ENCODE data around the gene OR10G6. TPM values are rescaled to one million over a fixed set of nuclear protein-coding genes. Genes with fewer than 3 reads are reported as not detected.
"Not testable (repeated sequence)": the region's sequence is repeated elsewhere in the genome, so short reads cannot be mapped to it uniquely, and the experiment has no call there.

The OR10G6 gene, protein sequence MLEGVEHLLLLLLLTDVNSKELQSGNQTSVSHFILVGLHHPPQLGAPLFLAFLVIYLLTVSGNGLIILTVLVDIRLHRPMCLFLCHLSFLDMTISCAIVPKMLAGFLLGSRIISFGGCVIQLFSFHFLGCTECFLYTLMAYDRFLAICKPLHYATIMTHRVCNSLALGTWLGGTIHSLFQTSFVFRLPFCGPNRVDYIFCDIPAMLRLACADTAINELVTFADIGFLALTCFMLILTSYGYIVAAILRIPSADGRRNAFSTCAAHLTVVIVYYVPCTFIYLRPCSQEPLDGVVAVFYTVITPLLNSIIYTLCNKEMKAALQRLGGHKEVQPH
- total RNA-seq (2014; rRNA removed) = not detected in 2 replicates
- not detected for polyA plus RNA-seq (2012)

DNA sequence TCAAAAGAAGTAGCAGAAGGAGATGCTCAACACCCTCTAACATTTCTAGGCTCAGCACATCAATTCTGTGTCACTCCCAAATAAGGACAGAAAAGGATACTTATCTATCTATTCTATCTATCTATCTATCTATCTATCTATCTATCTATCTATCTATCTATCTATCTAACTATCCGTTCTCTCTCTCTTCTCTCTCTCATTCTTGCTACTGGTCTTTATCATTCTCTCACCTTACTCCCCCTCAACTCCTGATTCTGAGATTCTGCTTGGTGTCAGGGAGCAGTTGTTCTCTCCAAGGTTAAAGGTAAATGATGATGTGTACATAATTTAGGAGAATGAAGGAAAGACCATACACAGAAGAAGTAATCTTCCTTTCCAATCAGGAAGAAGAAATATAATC lies at the start of gene OR10G6:
Gene OR10G6, minus strand, starts transcription at position 43 of the 400 bp plus-strand sequence. Its CDS starts 0 bp downstream, at position 43.
- DNase-seq (ENCODE audit: low read depth) = no peak

DNA sequence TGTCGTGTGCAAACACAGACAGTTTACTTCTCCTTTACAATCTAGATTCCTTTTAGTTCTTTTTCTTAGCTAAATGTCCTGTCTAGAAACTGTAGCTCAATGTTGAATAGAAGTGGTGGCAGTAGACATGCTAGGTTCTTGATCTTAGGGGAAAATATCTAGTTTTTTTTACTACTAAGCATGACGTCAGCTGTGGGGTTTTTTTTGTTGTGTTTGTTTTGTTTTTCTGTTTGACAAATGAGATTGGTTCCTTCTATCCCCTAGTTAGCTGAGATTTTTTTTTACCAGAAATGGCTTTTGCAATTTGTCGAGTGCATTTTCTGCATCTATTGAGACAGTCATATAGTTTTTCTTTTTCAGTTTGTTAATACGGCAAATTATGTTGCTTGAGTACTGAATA lies 48.5 kb upstream of the OR10G6 start:
- DNase-seq (ENCODE audit: low read depth) = no peak

DNA sequence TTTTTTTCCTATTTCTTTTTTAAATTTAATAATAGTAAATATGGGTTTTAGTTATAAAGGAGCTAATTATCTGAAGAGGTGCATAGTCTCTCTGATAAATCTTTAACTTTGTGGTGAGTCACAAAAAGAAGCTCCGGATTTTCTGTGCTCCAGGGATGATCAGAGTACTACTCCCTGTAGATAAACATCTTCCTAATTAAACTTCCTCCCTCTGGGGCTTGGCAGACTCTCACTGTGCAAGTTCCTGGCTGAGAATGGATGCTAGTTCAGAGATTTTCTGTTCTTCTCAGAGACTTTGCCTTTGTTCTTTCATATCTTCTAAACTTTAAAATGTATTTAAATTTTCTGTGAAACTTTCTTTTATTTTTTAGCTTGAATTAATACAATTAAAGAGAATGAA lies 46.3 kb upstream of the OR10G6 start, which contains the start of gene OR10G7:
Gene OR10G7, minus strand, starts transcription at position 72 of the 400 bp plus-strand sequence. CDS start 2,324 bp downstream, outside the sequence.
- DNase-seq (ENCODE audit: low read depth) = no peak

DNA sequence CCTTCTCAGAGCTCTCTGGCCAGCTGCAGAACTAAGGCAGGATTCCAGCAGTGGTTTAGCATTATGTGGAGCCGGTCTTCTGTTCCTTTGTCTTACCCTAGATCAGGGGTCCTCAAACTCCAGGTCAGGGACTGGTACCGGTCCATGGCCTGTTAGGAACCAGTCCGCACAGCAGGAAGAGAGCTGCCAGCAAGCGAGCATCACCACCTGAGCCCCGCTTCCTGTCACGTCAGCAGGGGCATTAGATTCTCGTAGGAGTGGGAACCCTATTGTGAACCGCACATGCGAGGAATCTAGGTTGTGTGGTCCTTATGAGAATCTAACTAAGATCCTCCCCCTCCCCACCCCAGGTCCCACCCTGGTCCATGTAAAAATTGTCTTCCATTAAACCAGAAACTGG lies 44.6 kb upstream of the OR10G6 start:
- DNase-seq (ENCODE audit: low read depth) = no peak

DNA sequence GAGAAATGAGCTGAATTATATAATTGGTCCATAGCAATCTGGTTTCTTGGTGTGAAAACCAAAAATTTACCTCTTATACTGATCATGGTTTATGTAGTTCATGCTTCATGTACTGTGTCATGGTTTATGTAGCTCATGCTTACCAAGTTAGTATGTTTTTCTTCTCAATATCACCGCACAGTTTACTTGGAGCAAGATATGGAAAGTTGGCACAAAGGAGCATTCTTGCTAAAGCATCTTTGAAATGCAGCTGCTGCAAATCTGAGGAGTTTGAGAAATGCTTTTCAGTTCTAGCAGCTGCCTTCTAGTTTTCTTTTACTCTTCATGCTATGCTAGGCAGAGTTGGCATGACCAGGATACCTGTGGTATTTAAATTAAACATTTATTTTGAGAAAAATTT lies 41.7 kb upstream of the OR10G6 start:
- no peak for DNase-seq (ENCODE audit: low read depth)

DNA sequence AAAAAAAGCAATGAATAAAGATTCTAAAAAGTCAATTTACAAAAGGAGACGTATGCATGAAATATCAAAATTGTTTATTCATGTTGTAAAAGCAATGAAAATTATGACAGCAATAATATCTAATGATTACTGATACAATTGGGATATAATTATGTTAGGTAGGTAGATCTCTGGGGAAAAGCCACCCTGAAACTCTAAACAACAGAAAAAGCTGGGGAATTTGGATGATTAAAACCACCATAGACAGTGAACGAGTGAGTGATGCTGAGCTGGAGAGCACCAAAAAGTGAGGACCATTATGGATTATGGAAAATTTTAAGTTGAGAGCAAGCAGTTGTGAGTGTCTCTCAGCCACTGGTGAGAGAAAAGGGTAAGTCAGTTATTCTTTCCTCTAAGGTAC lies 31.5 kb upstream of the OR10G6 start, which contains the start of gene OR10G8:
Gene OR10G8, plus strand, starts transcription at position 301 of the 400 bp plus-strand sequence. CDS start 2,825 bp downstream, outside the sequence.
- no peak for DNase-seq (ENCODE audit: low read depth)

DNA sequence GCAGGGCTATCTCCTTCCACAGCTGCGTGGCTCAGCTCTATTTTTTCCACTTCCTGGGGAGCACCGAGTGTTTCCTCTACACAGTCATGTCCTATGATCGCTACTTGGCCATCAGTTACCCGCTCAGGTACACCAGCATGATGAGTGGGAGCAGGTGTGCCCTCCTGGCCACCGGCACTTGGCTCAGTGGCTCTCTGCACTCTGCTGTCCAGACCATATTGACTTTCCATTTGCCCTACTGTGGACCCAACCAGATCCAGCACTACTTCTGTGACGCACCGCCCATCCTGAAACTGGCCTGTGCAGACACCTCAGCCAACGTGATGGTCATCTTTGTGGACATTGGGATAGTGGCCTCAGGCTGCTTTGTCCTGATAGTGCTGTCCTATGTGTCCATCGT lies 20.9 kb upstream of the OR10G6 start:
- not testable (repeated sequence) for DNase-seq (ENCODE audit: low read depth)

DNA sequence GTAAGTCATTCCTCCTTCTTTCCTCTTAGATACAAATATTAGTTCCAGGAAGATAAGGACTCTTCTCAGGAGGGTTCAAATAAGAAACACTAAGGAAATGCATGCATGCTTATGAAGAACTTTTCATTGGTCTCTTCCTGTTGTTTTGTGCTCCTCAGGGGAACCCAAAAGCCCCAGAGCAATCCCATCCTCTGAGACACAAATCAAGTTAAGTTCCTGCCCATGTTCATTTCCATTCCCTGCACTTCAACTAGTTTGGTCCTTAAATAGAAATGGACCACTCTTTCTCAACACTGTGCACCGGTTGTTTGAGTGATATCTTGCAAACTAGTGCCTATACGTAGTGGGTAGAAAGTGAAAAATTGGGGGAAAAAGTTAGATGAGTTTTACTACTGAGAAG lies 17.7 kb upstream of the OR10G6 start, which contains the start of gene OR10G4:
Gene OR10G4, plus strand, starts transcription at position 301 of the 400 bp plus-strand sequence. CDS start 2,578 bp downstream, outside the sequence.
- no peak for DNase-seq (ENCODE audit: low read depth)

DNA sequence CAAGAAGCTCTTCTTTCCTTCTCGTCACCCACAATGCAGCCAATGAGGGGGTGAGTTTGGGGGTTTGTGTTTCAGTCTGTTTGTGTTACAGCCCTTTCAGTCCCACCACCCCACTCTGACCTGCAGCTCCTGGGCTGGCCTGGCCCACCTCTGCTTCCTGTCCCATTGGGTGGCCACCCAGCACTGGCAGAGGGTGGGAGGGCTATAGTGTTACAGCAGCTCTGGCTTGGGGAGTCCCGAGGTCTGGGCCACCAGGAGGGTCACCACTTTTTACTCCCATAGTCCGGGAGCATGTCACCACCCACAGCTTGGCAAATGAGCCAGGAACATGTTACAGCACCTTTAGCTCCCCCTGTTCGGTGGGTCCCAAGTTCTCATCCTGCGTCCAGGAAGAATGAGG lies 15.7 kb downstream of the OR10G6 start:
- DNase-seq (ENCODE audit: low read depth) = no peak

DNA sequence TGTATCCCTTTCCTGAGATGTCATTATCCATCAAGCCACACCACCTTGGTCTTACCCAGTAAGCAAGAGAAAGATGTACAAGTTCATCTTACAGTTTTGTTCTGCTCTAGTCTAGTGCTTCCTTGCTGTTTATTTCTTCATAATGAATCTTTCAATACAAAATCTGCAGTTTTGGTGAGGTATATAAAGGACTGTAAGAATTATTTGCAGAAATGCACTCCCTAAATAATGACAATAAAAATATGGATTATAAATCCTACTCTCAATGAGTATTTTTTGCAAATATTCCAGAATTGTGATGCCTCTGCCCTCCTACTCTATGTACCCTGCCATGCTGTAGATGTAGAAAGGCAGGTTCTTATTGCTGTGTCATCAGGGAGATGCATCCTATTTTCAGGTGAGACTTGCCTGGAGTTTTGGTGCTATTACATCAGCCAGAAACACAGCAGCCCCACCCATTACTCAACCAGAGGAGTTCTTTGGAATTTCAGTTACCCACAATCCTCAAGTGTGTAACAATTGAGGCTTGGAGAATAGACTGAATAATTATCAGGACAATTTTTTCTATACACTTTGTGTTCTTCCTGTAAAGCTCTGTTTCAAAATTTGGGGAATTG lies 17.1 kb downstream of the OR10G6 start, which contains the start of gene OR10S1:
Gene OR10S1, minus strand, starts transcription at position 51 of the 617 bp plus-strand sequence. CDS start 117 bp downstream, outside the sequence.
- DNase-seq (ENCODE audit: low read depth) = no peak

DNA sequence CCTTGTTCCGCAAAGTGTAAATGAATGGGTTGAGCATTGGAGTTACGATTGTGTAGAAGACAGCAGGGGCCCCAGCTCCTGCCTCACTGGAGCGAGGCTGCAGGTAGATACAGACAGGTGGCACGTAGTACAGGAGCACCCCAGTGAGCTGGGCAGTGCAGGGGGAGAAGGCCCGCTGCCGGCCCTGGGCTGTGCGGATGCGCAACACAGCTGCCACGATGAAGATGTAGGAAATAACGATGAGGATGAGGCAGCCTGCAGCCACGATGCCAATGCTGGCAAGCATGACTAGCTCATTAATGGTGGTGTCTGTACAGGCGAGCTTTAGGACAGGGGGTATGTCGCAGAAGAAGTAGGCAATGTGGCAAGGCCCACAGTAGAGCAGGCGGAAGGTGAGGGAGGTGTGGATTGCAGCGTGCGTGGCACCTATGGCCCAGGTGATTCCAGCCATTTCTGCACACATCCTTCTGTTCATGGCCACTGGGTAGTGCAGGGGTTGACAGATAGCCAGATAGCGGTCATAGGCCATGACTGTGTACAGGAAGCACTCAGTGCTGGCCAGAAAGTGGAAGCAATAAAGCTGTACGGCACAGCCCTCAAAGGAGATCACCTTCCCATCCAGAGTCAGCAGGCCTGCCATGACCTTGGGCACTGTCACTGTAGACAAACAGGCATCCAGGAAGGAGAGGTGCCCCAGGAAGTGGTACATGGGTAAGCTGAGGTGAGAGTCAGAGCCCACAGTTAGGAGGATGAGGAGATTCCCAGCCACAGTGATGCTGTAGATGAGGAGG lies 18.0 kb downstream of the OR10G6 start:
- DNase-seq (ENCODE audit: low read depth) = no peak

DNA sequence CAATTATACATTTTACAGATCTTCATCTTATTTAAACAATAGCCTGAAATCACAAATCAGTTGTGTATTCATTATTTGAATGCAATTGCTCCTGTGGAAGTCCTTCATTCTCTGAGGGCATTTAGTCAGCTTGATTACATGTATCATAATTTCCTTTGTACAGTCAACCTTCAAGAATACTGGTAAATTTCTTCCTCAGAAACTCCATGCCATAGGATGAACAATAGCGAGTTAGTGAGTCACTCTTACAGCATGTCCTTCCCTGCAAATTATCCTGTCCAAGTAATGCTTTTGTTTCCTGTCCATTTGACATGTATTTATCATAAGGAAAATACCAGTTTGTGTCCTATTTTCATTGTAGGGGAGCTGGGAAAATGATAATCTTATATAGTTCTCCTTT lies 21.1 kb downstream of the OR10G6 start:
- DNase-seq (ENCODE audit: low read depth) = peak; percentile 87

DNA sequence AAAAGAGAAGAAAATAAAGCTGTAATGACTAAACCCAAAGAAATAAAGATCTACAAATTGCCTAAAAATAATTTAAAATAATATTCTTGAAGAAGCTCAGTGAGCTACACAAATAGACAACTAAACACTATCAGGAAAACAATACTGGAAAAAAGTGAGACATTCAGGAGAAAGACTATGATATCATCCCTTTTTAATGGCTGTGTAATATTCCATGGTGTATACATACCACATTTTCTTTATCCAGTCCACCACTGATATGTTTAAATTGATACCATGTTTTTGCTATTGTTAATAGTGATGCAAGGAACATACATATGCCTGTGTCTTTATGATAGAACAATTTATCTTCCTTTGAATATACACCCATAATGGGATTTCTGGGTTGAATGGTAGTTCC lies 38.2 kb downstream of the OR10G6 start:
- no peak for DNase-seq (ENCODE audit: low read depth)

DNA sequence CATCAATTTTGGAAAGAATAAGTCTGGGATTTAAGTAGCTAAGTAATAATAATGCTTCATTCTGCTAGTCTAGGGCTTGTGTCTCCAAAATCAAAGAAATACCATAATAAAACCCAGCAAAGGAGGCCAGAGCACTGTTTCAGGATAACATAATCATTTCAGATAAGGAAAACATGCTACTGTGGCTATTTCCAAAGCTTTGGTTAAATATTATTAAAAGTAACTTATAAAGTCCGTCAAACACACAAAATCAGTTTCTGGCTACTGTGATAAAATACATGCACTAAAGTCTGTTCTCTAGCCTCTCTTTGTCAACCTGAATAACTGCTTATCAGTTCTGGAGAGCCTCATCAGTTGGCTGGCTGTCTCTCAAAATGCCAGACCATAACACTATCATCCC lies 49.8 kb downstream of the OR10G6 start:
- DNase-seq (ENCODE audit: low read depth) = no peak

Other genes with a start within 250 kb of the OR10G6 start
- not detected in 2 replicates for gene OR6X1, start 240.6 kb downstream of the OR10G6 start, total RNA-seq (2014; rRNA removed)
- not detected in 2 replicates for gene OR6M1, start 188.8 kb downstream of the OR10G6 start, total RNA-seq (2014; rRNA removed)
- gene TMEM225, start 109.5 kb downstream of the OR10G6 start, total RNA-seq (2014; rRNA removed) = not detected in 2 replicates
- gene OR8D4, start 93.0 kb downstream of the OR10G6 start, total RNA-seq (2014; rRNA removed) = not detected in 2 replicates
- not detected in 2 replicates for gene OR4D5, start 55.5 kb downstream of the OR10G6 start, total RNA-seq (2014; rRNA removed)
- gene OR6T1, start 51.3 kb downstream of the OR10G6 start, total RNA-seq (2014; rRNA removed) = not detected in 2 replicates
- not detected in 2 replicates for gene OR10S1, start 17.4 kb downstream of the OR10G6 start, total RNA-seq (2014; rRNA removed)
- gene OR10G4, start 17.8 kb upstream of the OR10G6 start, total RNA-seq (2014; rRNA removed) = not detected in 2 replicates
- not detected in 2 replicates for gene OR10G9, start 27.9 kb upstream of the OR10G6 start, total RNA-seq (2014; rRNA removed)
- gene OR10G8, start 31.6 kb upstream of the OR10G6 start, total RNA-seq (2014; rRNA removed) = not detected in 2 replicates
- gene OR10G7, start 46.2 kb upstream of the OR10G6 start, total RNA-seq (2014; rRNA removed) = not detected in 2 replicates
- 6.0 and 9.7 TPM in 2 replicates for gene VWA5A, start 120.3 kb upstream of the OR10G6 start, total RNA-seq (2014; rRNA removed)
- gene OR10D3, start 188.2 kb upstream of the OR10G6 start, total RNA-seq (2014; rRNA removed) = not detected in 2 replicates
- gene OR8G1, start 245.9 kb upstream of the OR10G6 start, total RNA-seq (2014; rRNA removed) = not detected in 2 replicates

Measured in LHCN-M2 (cell line).